Upper lobe of left lung (tissue), 6 donors: ENCODE results near the gene MTO1. TPM values are rescaled to one million over a fixed set of nuclear protein-coding genes. Genes with fewer than 3 reads are reported as not detected.

Source experiments
- ATAC-seq, 2 donors: fragments of 200-7000 bp; cut with Tn5 transposase; one replicate each; pipeline ENCODE4 v1.9.1; 2022; ENCODE audit warnings: mild to moderate bottlenecking in 2 of 2, moderate library complexity in 2 of 2; ENCODE audit not compliant: low FRiP score in 2 of 2
- DNase-seq, 2 donors: peaks; one replicate each; pipeline ENCODE4 v3.0.0-alpha.2; 2019 to 2020
- H3K27ac ChIP-seq, 4 donors: fragments of 200-600 bp; sonication (generic); one replicate each; pipeline ENCODE4 v1.5.1; 2016 to 2019
- H3K27me3 ChIP-seq, 4 donors: fragments of 200-600 bp; sonication (generic); one replicate each; pipeline ENCODE4 v1.5.1; 2017 to 2019
- H3K36me3 ChIP-seq, 4 donors: fragments of 200-600 bp; sonication (generic); one replicate each; pipeline ENCODE4 v1.5.1; 2016 to 2019
- H3K4me1 ChIP-seq, 4 donors: fragments of 200-600 bp; sonication (generic); one replicate each; pipeline ENCODE4 v1.5.1; 2018 to 2019
- H3K4me3 ChIP-seq, 4 donors: fragments of 200-600 bp; sonication (generic); one replicate each; pipeline ENCODE4 v1.5.1; 2017 to 2019; ENCODE audit warnings: mild to moderate bottlenecking in 2 of 4, moderate library complexity in 1 of 4
- H3K9me3 ChIP-seq, 4 donors: fragments of 200-600 bp; sonication (generic); one replicate each; pipeline ENCODE4 v1.5.1; 2018 to 2019
- EP300 ChIP-seq, 4 donors: sonication (generic); formaldehyde crosslinking; IDR thresholded peaks; one replicate each; pipeline ENCODE4 v1.5.1; 2017; ENCODE audit warnings: antibody characterized with exemption in 4 of 4, control low read depth in 2 of 4
- POLR2A ChIP-seq, 4 donors: fragments of 450-650 bp; IDR thresholded peaks; one replicate each; pipeline ENCODE4 v1.5.1; 2016 to 2017; ENCODE audit warnings: antibody characterized with exemption in 4 of 4, mild to moderate bottlenecking in 2 of 4
- POLR2AphosphoS5 ChIP-seq, 2 donors: sonication (generic); formaldehyde crosslinking; IDR thresholded peaks; one replicate each; pipeline ENCODE4 v1.5.1; 2017; ENCODE audit warnings: antibody characterized with exemption in 2 of 2
- WGBS, 2 donors: methylation state at CpG; one replicate each; pipeline ENCODE4 v1.1.5; 2017 to 2018; 5-methylcytosine and 5-hydroxymethylcytosine counted together
- total RNA-seq, 6 donors: library from RNA; depleted of rRNA in 4 of 6; stranded (reverse); fragments of >200 nt in 4 of 6; gene quantifications; one replicate each; pipeline versions ENCODE4 v1.1.0 to v1.2.1, GENCODE V29; 2016 to 2021
- TF ChIP-seq, protein P1 (sequence below), 6 experiments: fragments of 450-650 bp in 4 of 6; fragments of 200-600 bp in 2 of 6; sonication (generic) in 2 of 6; IDR thresholded peaks; one replicate each; pipeline ENCODE4 v1.5.1; 2016 to 2019; ENCODE audit warnings: antibody characterized with exemption in 6 of 6
- donor health status: DM: no; HTN: no; CAD: no; lungs with moderate emphysema.
- donor health status: DM: no; HTN: yes; CAD: no; lungs with severe emphysema.

Gene MTO1, protein sequence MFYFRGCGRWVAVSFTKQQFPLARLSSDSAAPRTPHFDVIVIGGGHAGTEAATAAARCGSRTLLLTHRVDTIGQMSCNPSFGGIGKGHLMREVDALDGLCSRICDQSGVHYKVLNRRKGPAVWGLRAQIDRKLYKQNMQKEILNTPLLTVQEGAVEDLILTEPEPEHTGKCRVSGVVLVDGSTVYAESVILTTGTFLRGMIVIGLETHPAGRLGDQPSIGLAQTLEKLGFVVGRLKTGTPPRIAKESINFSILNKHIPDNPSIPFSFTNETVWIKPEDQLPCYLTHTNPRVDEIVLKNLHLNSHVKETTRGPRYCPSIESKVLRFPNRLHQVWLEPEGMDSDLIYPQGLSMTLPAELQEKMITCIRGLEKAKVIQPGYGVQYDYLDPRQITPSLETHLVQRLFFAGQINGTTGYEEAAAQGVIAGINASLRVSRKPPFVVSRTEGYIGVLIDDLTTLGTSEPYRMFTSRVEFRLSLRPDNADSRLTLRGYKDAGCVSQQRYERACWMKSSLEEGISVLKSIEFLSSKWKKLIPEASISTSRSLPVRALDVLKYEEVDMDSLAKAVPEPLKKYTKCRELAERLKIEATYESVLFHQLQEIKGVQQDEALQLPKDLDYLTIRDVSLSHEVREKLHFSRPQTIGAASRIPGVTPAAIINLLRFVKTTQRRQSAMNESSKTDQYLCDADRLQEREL
- total RNA-seq, result 10 to 100 TPM in 5 of 6 donors, 1 to 10 TPM in 1; 8.9 to 56.6 (median 25.9) TPM

DNA sequence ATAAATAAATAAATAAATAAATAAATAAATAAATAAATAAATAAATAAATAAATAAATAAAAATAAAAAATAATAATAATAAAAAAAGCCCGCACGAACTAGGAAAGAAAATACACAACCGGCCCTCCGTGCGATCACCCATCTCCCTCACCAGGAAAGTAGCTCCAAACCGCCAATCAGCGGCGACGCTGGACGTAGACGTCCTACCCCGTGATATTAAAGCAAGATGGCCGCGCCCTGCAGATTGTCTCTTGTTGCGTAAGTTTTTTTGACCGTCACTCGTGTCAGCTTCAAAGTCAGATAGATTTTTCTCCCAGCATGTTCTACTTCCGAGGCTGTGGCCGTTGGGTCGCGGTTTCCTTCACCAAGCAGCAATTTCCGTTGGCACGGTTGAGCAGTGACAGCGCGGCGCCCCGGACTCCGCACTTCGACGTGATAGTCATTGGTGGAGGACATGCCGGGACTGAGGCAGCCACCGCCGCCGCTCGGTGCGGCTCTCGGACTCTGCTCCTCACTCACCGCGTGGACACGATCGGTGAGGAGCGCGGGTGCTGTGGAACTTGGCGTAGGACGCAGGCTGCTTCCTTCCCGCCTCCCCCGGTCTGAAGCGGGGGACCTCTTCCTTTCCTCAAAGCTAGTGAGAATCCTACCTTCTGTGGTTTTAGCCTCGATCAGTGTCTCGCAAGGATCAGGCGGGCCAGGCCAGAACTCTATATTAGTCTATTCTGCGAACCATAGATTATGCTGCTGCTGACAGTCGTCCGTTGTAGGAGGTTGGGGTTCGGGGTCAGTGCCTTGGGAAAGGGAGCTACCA lies at the start of gene MTO1:
Gene MTO1 (plus strand): TSS at position 201 of the 814 bp plus-strand sequence. CDS start 118 bp downstream, at position 319.
- ATAC-seq, result peak; percentile 97 to 99

DNA sequence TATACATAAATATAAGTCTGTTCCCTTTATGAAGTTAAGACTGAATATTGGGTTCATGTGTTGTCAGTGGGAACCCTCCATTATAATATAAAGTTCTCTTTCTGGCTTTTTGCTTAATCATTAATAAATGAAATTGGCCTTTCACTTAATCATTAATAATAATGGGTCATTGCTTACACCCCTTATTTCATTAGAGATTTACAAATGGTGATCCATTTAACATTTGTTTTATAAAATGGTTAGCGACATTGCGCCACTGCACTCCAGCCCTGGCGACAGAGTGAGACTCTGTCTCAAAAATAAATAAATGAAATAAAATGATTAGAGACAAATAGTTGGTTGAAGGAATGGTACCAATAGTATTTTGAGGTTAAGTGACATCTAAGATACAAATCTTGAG lies 48.4 kb upstream of the MTO1 start:
- no peak for ATAC-seq
- H3K36me3 ChIP-seq, result peaks cover 0 to 2% (median 0%) of the 10 kb centered on the region in 4 donors
- no peaks in the 10 kb centered on the region for H3K9me3 ChIP-seq
- no peak for DNase-seq
- H3K27me3 ChIP-seq, result no peaks in the 10 kb centered on the region
- no peak for TF ChIP-seq POLR2AphosphoS5 (IDR thresholded peaks at IDR 0.05)
- TF ChIP-seq, protein P1, sequence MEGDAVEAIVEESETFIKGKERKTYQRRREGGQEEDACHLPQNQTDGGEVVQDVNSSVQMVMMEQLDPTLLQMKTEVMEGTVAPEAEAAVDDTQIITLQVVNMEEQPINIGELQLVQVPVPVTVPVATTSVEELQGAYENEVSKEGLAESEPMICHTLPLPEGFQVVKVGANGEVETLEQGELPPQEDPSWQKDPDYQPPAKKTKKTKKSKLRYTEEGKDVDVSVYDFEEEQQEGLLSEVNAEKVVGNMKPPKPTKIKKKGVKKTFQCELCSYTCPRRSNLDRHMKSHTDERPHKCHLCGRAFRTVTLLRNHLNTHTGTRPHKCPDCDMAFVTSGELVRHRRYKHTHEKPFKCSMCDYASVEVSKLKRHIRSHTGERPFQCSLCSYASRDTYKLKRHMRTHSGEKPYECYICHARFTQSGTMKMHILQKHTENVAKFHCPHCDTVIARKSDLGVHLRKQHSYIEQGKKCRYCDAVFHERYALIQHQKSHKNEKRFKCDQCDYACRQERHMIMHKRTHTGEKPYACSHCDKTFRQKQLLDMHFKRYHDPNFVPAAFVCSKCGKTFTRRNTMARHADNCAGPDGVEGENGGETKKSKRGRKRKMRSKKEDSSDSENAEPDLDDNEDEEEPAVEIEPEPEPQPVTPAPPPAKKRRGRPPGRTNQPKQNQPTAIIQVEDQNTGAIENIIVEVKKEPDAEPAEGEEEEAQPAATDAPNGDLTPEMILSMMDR (IDR thresholded peaks at IDR 0.05), result no peak
- no peak for TF ChIP-seq POLR2A (IDR thresholded peaks at IDR 0.05)
- no peak for TF ChIP-seq EP300 (IDR thresholded peaks at IDR 0.05)
- 74 to 82% methylated on average over 3 of the region's 3 CpGs for WGBS, 2 donors
- no peaks in the 10 kb centered on the region for H3K4me1 ChIP-seq
- no peak overlapping the region for H3K4me3 ChIP-seq
- no peak overlapping the region for H3K27ac ChIP-seq

More for the DNA sequence above, at the start of gene MTO1:
- peaks cover 12 to 26% (median 18%) of the 10 kb centered on the region in 4 donors for H3K4me1 ChIP-seq
- peak; percentile 92 to 95 for DNase-seq
- H3K4me3 ChIP-seq, result peak within 1 kb of the TSS; percentile 62 to 97 (median 84)
- TF ChIP-seq POLR2AphosphoS5 (IDR thresholded peaks at IDR 0.05), result peak; percentile 77 to 83
- TF ChIP-seq EP300 (IDR thresholded peaks at IDR 0.05), result no peak
- TF ChIP-seq POLR2A (IDR thresholded peaks at IDR 0.05), result peak in 2 of 4 donors; percentile 58 to 69
- H3K27me3 ChIP-seq, result no peaks in the 10 kb centered on the region
- WGBS, 2 donors, result 0 to 1% methylated on average over 22 to 48 of the region's 55 CpGs
- H3K36me3 ChIP-seq, result peaks cover 0 to 15% (median 11%) of the 10 kb centered on the region in 4 donors
- H3K9me3 ChIP-seq, result no peaks in the 10 kb centered on the region
- H3K27ac ChIP-seq, result peak within 1 kb of the TSS; percentile 92 to 98 (median 97)

- WGBS, 2 donors, result 92 to 93% methylated on average over 11 of the region's 11 CpGs
- Histone ChIP-seq H3K4me1 (no peaks in the 10 kb centered on the region), H3K27me3 (no peaks in the 10 kb centered on the region), H3K36me3 (peaks cover 0 to 19% (median 3%) of the 10 kb centered on the region in 4 donors), H3K9me3 (no peaks in the 10 kb centered on the region), H3K27ac (no peak overlapping the region), H3K4me3 (no peak overlapping the region)
- DNase-seq, result no peak
- no peak for ATAC-seq
- TF ChIP-seq EP300 (IDR thresholded peaks at IDR 0.05) (no peak), POLR2AphosphoS5 (IDR thresholded peaks at IDR 0.05) (no peak), POLR2A (IDR thresholded peaks at IDR 0.05) (no peak)
- TF ChIP-seq, protein P1 (IDR thresholded peaks at IDR 0.05), result no peak
Measured at GRCh38 chr6:73418081-73418741, 43.3 kb upstream of the MTO1 start.

DNA sequence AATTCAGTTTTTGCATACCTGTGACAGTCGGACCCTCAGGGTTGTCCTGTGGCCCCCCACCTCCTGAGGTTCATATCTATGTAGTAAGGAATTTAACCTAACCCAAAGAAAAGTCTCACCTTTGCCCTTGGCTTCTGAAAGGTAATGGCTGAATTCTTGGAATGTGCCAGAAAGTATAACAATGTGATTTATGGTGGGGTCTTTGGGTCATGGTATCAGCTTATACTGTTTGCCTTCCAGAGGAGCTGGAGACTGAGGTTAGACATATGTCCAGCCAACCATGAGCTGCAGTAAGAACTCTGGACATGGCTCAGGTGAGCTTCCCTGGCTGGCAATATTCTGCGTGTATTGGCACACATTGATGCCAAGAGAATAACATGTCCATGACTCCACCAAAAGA lies 40.0 kb upstream of the MTO1 start:
- TF ChIP-seq POLR2AphosphoS5 (IDR thresholded peaks at IDR 0.05), result no peak
- no peak for TF ChIP-seq EP300 (IDR thresholded peaks at IDR 0.05)
- no peak for TF ChIP-seq POLR2A (IDR thresholded peaks at IDR 0.05)
- TF ChIP-seq, protein P1 (IDR thresholded peaks at IDR 0.05), result no peak
- H3K4me1 ChIP-seq, result no peaks in the 10 kb centered on the region
- ATAC-seq, result no peak
- H3K27me3 ChIP-seq, result no peaks in the 10 kb centered on the region
- peak overlapping the region in 1 of 4 donors; percentile 68 for H3K27ac ChIP-seq
- H3K9me3 ChIP-seq, result no peaks in the 10 kb centered on the region
- peaks cover 0 to 42% (median 3%) of the 10 kb centered on the region in 4 donors for H3K36me3 ChIP-seq
- DNase-seq, result no peak
- H3K4me3 ChIP-seq, result no peak overlapping the region
- WGBS, 2 donors, result 88 to 93% methylated on average over 2 of the region's 2 CpGs
